ENCODE data around the gene GPR180. TPM values are rescaled to one million over a fixed set of nuclear protein-coding genes. Genes with fewer than 3 reads are reported as not detected.
"Not testable (repeated sequence)": the region's sequence is repeated elsewhere in the genome, so short reads cannot be mapped to it uniquely, and the experiment has no call there.

GPR180 gene
- total RNA-seq, 2 donors from 2014 or later: 7.3 to 7.5 TPM

- peak in 1 of 2 donors; percentile 68 for ATAC-seq
- no peaks in the 10 kb centered on the region for H3K36me3 Mint-ChIP-seq
- H3K27ac Mint-ChIP-seq: no peak overlapping the region
- no peaks in the 10 kb centered on the region for H3K9me3 Mint-ChIP-seq
- no peak for DNase-seq (ENCODE audit: low spot score in 2 of 2)
Measured at GRCh38 chr13:94620286-94620896, 18.7 kb downstream of the GPR180 start.

GRCh38 chr13:94622344-94622743 is 20.7 kb downstream of the GPR180 start:
- ATAC-seq: no peak
- Mint-ChIP-seq H3K9me3 (no peaks in the 10 kb centered on the region), H3K27ac (no peak overlapping the region), H3K36me3 (no peaks in the 10 kb centered on the region)
- DNase-seq (ENCODE audit: low spot score in 2 of 2): no peak

- no peak overlapping the region for H3K27ac Mint-ChIP-seq
- no peaks in the 10 kb centered on the region for H3K36me3 Mint-ChIP-seq
- ATAC-seq (no peak), DNase-seq (ENCODE audit: low spot score in 2 of 2) (no peak)
- H3K9me3 Mint-ChIP-seq: no peaks in the 10 kb centered on the region
Measured at GRCh38 chr13:94623316-94623715, 21.7 kb downstream of the GPR180 start.

GRCh38 chr13:94630858-94631257 is 29.2 kb downstream of the GPR180 start:
- Mint-ChIP-seq H3K9me3 (no peaks in the 10 kb centered on the region), H3K36me3 (peaks cover 7 to 11% of the 10 kb centered on the region in 2 donors), H3K27ac (no peak overlapping the region)
- ATAC-seq (no peak), DNase-seq (ENCODE audit: low spot score in 2 of 2) (no peak)

GRCh38 chr13:94632226-94632980 is 30.7 kb downstream of the GPR180 start:
- ATAC-seq (peak in 1 of 2 donors; percentile 44), DNase-seq (ENCODE audit: low spot score in 2 of 2) (no peak)
- Mint-ChIP-seq H3K36me3 (peaks cover 7 to 11% of the 10 kb centered on the region in 2 donors), H3K27ac (no peak overlapping the region), H3K9me3 (no peaks in the 10 kb centered on the region)

GRCh38 chr13:94636096-94636495 is 34.4 kb downstream of the GPR180 start:
- ATAC-seq: peak in 1 of 2 donors; percentile 88
- H3K27ac Mint-ChIP-seq; H3K9me3 Mint-ChIP-seq; H3K36me3 Mint-ChIP-seq; DNase-seq (ENCODE audit: low spot score in 2 of 2): not testable (repeated sequence)

GRCh38 chr13:94636942-94637578 is 35.4 kb downstream of the GPR180 start:
- ATAC-seq: peak; percentile 16 to 60

GRCh38 chr13:94637677-94638076 is 36.0 kb downstream of the GPR180 start:
- H3K27ac Mint-ChIP-seq; H3K36me3 Mint-ChIP-seq; DNase-seq (ENCODE audit: low spot score in 2 of 2); H3K9me3 Mint-ChIP-seq; ATAC-seq: not testable (repeated sequence)

More at GRCh38 chr13:94636942-94637578, 35.4 kb downstream of the GPR180 start:
- Mint-ChIP-seq H3K27ac (no peak overlapping the region), H3K36me3 (peaks cover 4 to 6% of the 10 kb centered on the region in 2 donors), H3K9me3 (peaks cover 0 to 4% of the 10 kb centered on the region in 2 donors)
- DNase-seq (ENCODE audit: low spot score in 2 of 2): no peak

GRCh38 chr13:94640721-94641120 is 39.1 kb downstream of the GPR180 start:
- Mint-ChIP-seq H3K9me3 (peaks cover 0 to 4% of the 10 kb centered on the region in 2 donors), H3K27ac (no peak overlapping the region), H3K36me3 (peaks cover 4 to 6% of the 10 kb centered on the region in 2 donors)
- DNase-seq (ENCODE audit: low spot score in 2 of 2): no peak
- no peak for ATAC-seq

GRCh38 chr13:94641409-94641941 is 39.8 kb downstream of the GPR180 start:
- DNase-seq (ENCODE audit: low spot score in 2 of 2) (no peak), ATAC-seq (no peak)
- H3K36me3 Mint-ChIP-seq: peaks cover 4 to 6% of the 10 kb centered on the region in 2 donors
- H3K27ac Mint-ChIP-seq: no peak overlapping the region
- peaks cover 0 to 4% of the 10 kb centered on the region in 2 donors for H3K9me3 Mint-ChIP-seq

- Mint-ChIP-seq H3K36me3 (no peaks in the 10 kb centered on the region), H3K9me3 (no peaks in the 10 kb centered on the region), H3K27ac (no peak overlapping the region)
- DNase-seq (ENCODE audit: low spot score in 2 of 2): no peak
- no peak for ATAC-seq
Measured at GRCh38 chr13:94646904-94647303, 45.2 kb downstream of the GPR180 start.

- DNase-seq (ENCODE audit: low spot score in 2 of 2): no peak
- H3K27ac Mint-ChIP-seq: no peak overlapping the region
- peaks cover 4% of the 10 kb centered on the region in 2 donors for H3K36me3 Mint-ChIP-seq
- no peaks in the 10 kb centered on the region for H3K9me3 Mint-ChIP-seq
- no peak for ATAC-seq
Measured at GRCh38 chr13:94656176-94656575, 54.5 kb downstream of the GPR180 start.

- Mint-ChIP-seq H3K36me3 (peaks cover 4% of the 10 kb centered on the region in 2 donors), H3K9me3 (no peaks in the 10 kb centered on the region), H3K27ac (no peak overlapping the region)
- ATAC-seq (peak; percentile 86 to 88), DNase-seq (ENCODE audit: low spot score in 2 of 2) (no peak)
Measured at GRCh38 chr13:94656766-94657165, 55.1 kb downstream of the GPR180 start.

- ATAC-seq: peak; percentile 51 to 78
- Mint-ChIP-seq H3K9me3 (no peaks in the 10 kb centered on the region), H3K36me3 (peaks cover 4% of the 10 kb centered on the region in 2 donors), H3K27ac (no peak overlapping the region)
- no peak for DNase-seq (ENCODE audit: low spot score in 2 of 2)
Measured at GRCh38 chr13:94657167-94657566, 55.5 kb downstream of the GPR180 start.

- Mint-ChIP-seq H3K27ac (no peak overlapping the region), H3K36me3 (no peaks in the 10 kb centered on the region), H3K9me3 (no peaks in the 10 kb centered on the region)
- DNase-seq (ENCODE audit: low spot score in 2 of 2) (no peak), ATAC-seq (no peak)
Measured at GRCh38 chr13:94658926-94659597, 57.4 kb downstream of the GPR180 start.

GRCh38 chr13:94659598-94659946 is 57.9 kb downstream of the GPR180 start:
- DNase-seq (ENCODE audit: low spot score in 2 of 2) (no peak), ATAC-seq (no peak)
- H3K36me3 Mint-ChIP-seq: no peaks in the 10 kb centered on the region
- no peak overlapping the region for H3K27ac Mint-ChIP-seq
- H3K9me3 Mint-ChIP-seq: no peaks in the 10 kb centered on the region

All from activated naive CD4-positive, alpha-beta T cell treated with anti-CD3 and anti-CD28 coated beads, Interleukin-2, amount 50 U/mL, for 72 hours (primary cell).